ENCODE data around the gene DHX35.

- TF ChIP-seq POLR2A (IDR thresholded peaks at IDR 0.05; ENCODE audit: extremely low read depth, insufficient read length) (no peak), MAX (IDR thresholded peaks at IDR 0.05; ENCODE audit: low read depth, low read length) (no peak), CTCF (IDR thresholded peaks at IDR 0.05; ENCODE audit: low read depth, low read length) (no peak)
Measured at GRCh38 chr20:38918172-38918571, 44.0 kb upstream of the DHX35 start.

All from NB4 (cell line).